Measurements from ENCODE around the gene CDK5R1. TPM values are rescaled to one million over a fixed set of nuclear protein-coding genes. Genes with fewer than 3 reads are reported as not detected.
A peak's percentile ranks its signal among the peaks of the same experiment; 100 is the strongest.

Gene CDK5R1
- total RNA-seq, 3 donors from 2014 or later (not counting 1 experiment from before 2014, with no cell fraction given): 3.7 to 12.3 (median 7.4) TPM

GRCh38 chr17:32494621-32495358, 8.0 kb downstream of the CDK5R1 start:
- Histone ChIP-seq H3K27me3 (ENCODE audit: control insufficient read depth, insufficient read depth, low read length) (no peaks in the 10 kb centered on the region), H3K36me3 (ENCODE audit: control insufficient read depth, insufficient read depth, low read length) (peaks cover 12% of the 10 kb centered on the region), H3K4me1 (ENCODE audit: control insufficient read depth, insufficient read depth, low read length) (peaks cover 56% of the 10 kb centered on the region), H3K4me3 (ENCODE audit: low read length) (no peak overlapping the region), H3K27ac (ENCODE audit: low read length) (no peak overlapping the region), H3K9me3 (ENCODE audit: control insufficient read depth, insufficient read depth, low read length) (no peaks in the 10 kb centered on the region)
- H3K27ac Mint-ChIP-seq: no peak overlapping the region
- no peaks in the 10 kb centered on the region for H3K36me3 Mint-ChIP-seq
- ATAC-seq (no peak), DNase-seq (peak in 1 of 2 donors; percentile 47)
- TF ChIP-seq CTCF (IDR thresholded peaks at IDR 0.05): no peak
- peaks cover 36 to 43% of the 10 kb centered on the region in 2 donors for H3K4me1 Mint-ChIP-seq
- H3K9me3 Mint-ChIP-seq: no peaks in the 10 kb centered on the region
- 91% methylated on average over 34 of the region's 34 CpGs for WGBS (ENCODE audit: insufficient coverage)
- H3K4me3 Mint-ChIP-seq: no peak overlapping the region
- intact Hi-C loops (cut with micrococcal nuclease): no loop called here
- no peaks in the 10 kb centered on the region for H3K27me3 Mint-ChIP-seq (ENCODE audit: low read depth in 2 of 2)

- Mint-ChIP-seq H3K36me3 (no peaks in the 10 kb centered on the region), H3K27ac (no peak overlapping the region), H3K27me3 (ENCODE audit: low read depth in 2 of 2) (no peaks in the 10 kb centered on the region), H3K4me1 (peaks cover 29 to 36% of the 10 kb centered on the region in 2 donors), H3K4me3 (no peak overlapping the region), H3K9me3 (no peaks in the 10 kb centered on the region)
- WGBS (ENCODE audit: insufficient coverage): 77% methylated on average over 45 of the region's 45 CpGs
- no peaks in the 10 kb centered on the region for H3K9me3 ChIP-seq (ENCODE audit: control insufficient read depth, insufficient read depth, low read length)
- H3K4me1 ChIP-seq (ENCODE audit: control insufficient read depth, insufficient read depth, low read length): peaks cover 51% of the 10 kb centered on the region
- H3K4me3 ChIP-seq (ENCODE audit: low read length): no peak overlapping the region
- no peak for TF ChIP-seq CTCF (IDR thresholded peaks at IDR 0.05)
- intact Hi-C loops (cut with micrococcal nuclease): no loop called here
- DNase-seq (peak in 1 of 2 donors; percentile 61), ATAC-seq (peak in 1 of 3 donors; percentile 18)
- no peak overlapping the region for H3K27ac ChIP-seq (ENCODE audit: low read length)
- H3K27me3 ChIP-seq (ENCODE audit: control insufficient read depth, insufficient read depth, low read length): no peaks in the 10 kb centered on the region
- peaks cover 4% of the 10 kb centered on the region for H3K36me3 ChIP-seq (ENCODE audit: control insufficient read depth, insufficient read depth, low read length)
These were observed 8.8 kb downstream of the CDK5R1 start for GRCh38 chr17:32495359-32496231.

- Mint-ChIP-seq H3K4me1 (peaks cover 26 to 36% of the 10 kb centered on the region in 2 donors), H3K4me3 (no peak overlapping the region), H3K9me3 (no peaks in the 10 kb centered on the region), H3K27me3 (ENCODE audit: low read depth in 2 of 2) (no peaks in the 10 kb centered on the region), H3K36me3 (no peaks in the 10 kb centered on the region), H3K27ac (no peak overlapping the region)
- 90% methylated on average over 16 of the region's 16 CpGs for WGBS (ENCODE audit: insufficient coverage)
- TF ChIP-seq CTCF (IDR thresholded peaks at IDR 0.05): no peak
- ATAC-seq (no peak), DNase-seq (no peak)
- Histone ChIP-seq H3K27ac (ENCODE audit: low read length) (no peak overlapping the region), H3K36me3 (ENCODE audit: control insufficient read depth, insufficient read depth, low read length) (no peaks in the 10 kb centered on the region), H3K9me3 (ENCODE audit: control insufficient read depth, insufficient read depth, low read length) (no peaks in the 10 kb centered on the region), H3K4me3 (ENCODE audit: low read length) (no peak overlapping the region), H3K27me3 (ENCODE audit: control insufficient read depth, insufficient read depth, low read length) (no peaks in the 10 kb centered on the region), H3K4me1 (ENCODE audit: control insufficient read depth, insufficient read depth, low read length) (peaks cover 50% of the 10 kb centered on the region)
- intact Hi-C loops (cut with micrococcal nuclease): no loop called here
These were observed 9.7 kb downstream of the CDK5R1 start for GRCh38 chr17:32496395-32497073.

All from natural killer cell (primary cell).